HUES48 (cell line): ENCODE results near the gene CNTF.

Source experiments
- H3K27ac ChIP-seq: one replicate; pipeline ENCODE4 v1.7.0; 2013; ENCODE audit warnings: low read depth, low read length, inconsistent platforms
- H3K27me3 ChIP-seq: 2 replicates; pipeline ENCODE4 v1.6.1; 2013; ENCODE audit warnings: mild to moderate bottlenecking, low read length; ENCODE audit not compliant: control insufficient read depth, insufficient read depth
- H3K36me3 ChIP-seq: 2 replicates; pipeline ENCODE4 v1.6.1; 2013; ENCODE audit warnings: low read length; ENCODE audit not compliant: control insufficient read depth, insufficient read depth
- H3K4me1 ChIP-seq: 2 replicates; pipeline ENCODE4 v1.6.1; 2013; ENCODE audit warnings: mild to moderate bottlenecking, low read length; ENCODE audit not compliant: control insufficient read depth, insufficient read depth
- H3K4me3 ChIP-seq: 2 replicates; pipeline ENCODE4 v1.5.1; 2013; ENCODE audit warnings: mild to moderate bottlenecking, low read depth, low read length
- H3K9ac ChIP-seq: 2 replicates; pipeline ENCODE4 v1.6.1; 2013; ENCODE audit warnings: mild to moderate bottlenecking, low read depth, low read length, moderate library complexity
- H3K9me3 ChIP-seq: 2 replicates; pipeline ENCODE4 v1.6.1; 2013; ENCODE audit warnings: low read length; ENCODE audit not compliant: control insufficient read depth, insufficient read depth

Gene CNTF

GRCh38 chr11:58641803-58642581, 19.5 kb downstream of the CNTF start:
- Histone ChIP-seq H3K4me3 (no peak overlapping the region), H3K9ac (no peak overlapping the region), H3K27me3 (no peaks in the 10 kb centered on the region), H3K9me3 (peaks cover 26% of the 10 kb centered on the region), H3K27ac (no peak overlapping the region), H3K36me3 (no peaks in the 10 kb centered on the region), H3K4me1 (no peaks in the 10 kb centered on the region)

- no peaks in the 10 kb centered on the region for H3K27me3 ChIP-seq
- H3K4me1 ChIP-seq: no peaks in the 10 kb centered on the region
- H3K36me3 ChIP-seq: no peaks in the 10 kb centered on the region
- no peak overlapping the region; the same call in 1 of the 2 replicates for H3K4me3 ChIP-seq
- no peak overlapping the region for H3K9ac ChIP-seq
- no peak overlapping the region for H3K27ac ChIP-seq
- H3K9me3 ChIP-seq: peaks cover 27% of the 10 kb centered on the region
Measured at GRCh38 chr11:58645854-58646253, 23.4 kb downstream of the CNTF start.

GRCh38 chr11:58647141-58647699, 24.8 kb downstream of the CNTF start:
- no peak overlapping the region for H3K27ac ChIP-seq
- peaks cover 6% of the 10 kb centered on the region; the same call in 1 of the 2 replicates for H3K4me1 ChIP-seq
- no peak overlapping the region for H3K4me3 ChIP-seq
- peaks cover 27% of the 10 kb centered on the region for H3K9me3 ChIP-seq
- H3K27me3 ChIP-seq: no peaks in the 10 kb centered on the region
- no peak overlapping the region for H3K9ac ChIP-seq
- no peaks in the 10 kb centered on the region for H3K36me3 ChIP-seq

GRCh38 chr11:58647866-58648265, 25.4 kb downstream of the CNTF start:
- H3K4me3 ChIP-seq: no peak overlapping the region

GRCh38 chr11:58649623-58650022, 27.2 kb downstream of the CNTF start:
- no peak overlapping the region for H3K4me3 ChIP-seq

More at GRCh38 chr11:58647866-58648265, 25.4 kb downstream of the CNTF start:
- H3K4me1 ChIP-seq: peaks cover 13% of the 10 kb centered on the region
- no peaks in the 10 kb centered on the region for H3K27me3 ChIP-seq
- no peak overlapping the region for H3K27ac ChIP-seq
- H3K9me3 ChIP-seq: peaks cover 27% of the 10 kb centered on the region
- no peaks in the 10 kb centered on the region for H3K36me3 ChIP-seq
- no peak overlapping the region for H3K9ac ChIP-seq

GRCh38 chr11:58650496-58650895, 28.0 kb downstream of the CNTF start:
- peaks cover 13% of the 10 kb centered on the region for H3K4me1 ChIP-seq
- no peak overlapping the region for H3K4me3 ChIP-seq
- no peak overlapping the region for H3K9ac ChIP-seq
- 0 out of 2 replicates have a peak, but pooled peaks cover 5% of the 10 kb centered on the region for H3K27me3 ChIP-seq
- peaks cover 15% of the 10 kb centered on the region for H3K9me3 ChIP-seq
- no peaks in the 10 kb centered on the region for H3K36me3 ChIP-seq
- no peak overlapping the region for H3K27ac ChIP-seq

More at GRCh38 chr11:58649623-58650022, 27.2 kb downstream of the CNTF start:
- H3K4me1 ChIP-seq: peaks cover 13% of the 10 kb centered on the region
- H3K27ac ChIP-seq: no peak overlapping the region
- H3K9me3 ChIP-seq: peaks cover 24% of the 10 kb centered on the region
- H3K36me3 ChIP-seq: no peaks in the 10 kb centered on the region
- 0 out of 2 replicates have a peak, but pooled peaks cover 5% of the 10 kb centered on the region for H3K27me3 ChIP-seq
- no peak overlapping the region for H3K9ac ChIP-seq

- Histone ChIP-seq H3K9ac (no peak overlapping the region), H3K27ac (no peak overlapping the region), H3K9me3 (no peaks in the 10 kb centered on the region), H3K36me3 (no peaks in the 10 kb centered on the region), H3K27me3 (0 out of 2 replicates have a peak, but pooled peaks cover 5% of the 10 kb centered on the region), H3K4me1 (peaks cover 13% of the 10 kb centered on the region), H3K4me3 (no peak overlapping the region)
Measured at GRCh38 chr11:58652726-58653280, 30.3 kb downstream of the CNTF start.

- Histone ChIP-seq H3K4me1 (peaks cover 13% of the 10 kb centered on the region), H3K27me3 (0 out of 2 replicates have a peak, but pooled peaks cover 5% of the 10 kb centered on the region), H3K9ac (no peak overlapping the region), H3K36me3 (no peaks in the 10 kb centered on the region), H3K27ac (no peak overlapping the region), H3K9me3 (no peaks in the 10 kb centered on the region), H3K4me3 (no peak overlapping the region)
Measured at GRCh38 chr11:58654079-58654907, 31.8 kb downstream of the CNTF start.

GRCh38 chr11:58654908-58655296, 32.4 kb downstream of the CNTF start:
- no peak overlapping the region for H3K4me3 ChIP-seq
- no peak overlapping the region for H3K27ac ChIP-seq
- no peaks in the 10 kb centered on the region for H3K36me3 ChIP-seq
- 0 out of 2 replicates have a peak, but pooled peaks cover 5% of the 10 kb centered on the region for H3K27me3 ChIP-seq
- no peaks in the 10 kb centered on the region for H3K9me3 ChIP-seq
- H3K4me1 ChIP-seq: peaks cover 13% of the 10 kb centered on the region
- H3K9ac ChIP-seq: no peak overlapping the region

GRCh38 chr11:58656348-58656747, 33.9 kb downstream of the CNTF start:
- Histone ChIP-seq H3K4me3 (no peak overlapping the region), H3K27ac (no peak overlapping the region), H3K9ac (no peak overlapping the region), H3K9me3 (no peaks in the 10 kb centered on the region; the same call in 1 of the 2 replicates), H3K36me3 (no peaks in the 10 kb centered on the region), H3K4me1 (peaks cover 13% of the 10 kb centered on the region), H3K27me3 (0 out of 2 replicates have a peak, but pooled peaks cover 5% of the 10 kb centered on the region)
